ENCODE measurements around the gene MS4A6E.

DNA sequence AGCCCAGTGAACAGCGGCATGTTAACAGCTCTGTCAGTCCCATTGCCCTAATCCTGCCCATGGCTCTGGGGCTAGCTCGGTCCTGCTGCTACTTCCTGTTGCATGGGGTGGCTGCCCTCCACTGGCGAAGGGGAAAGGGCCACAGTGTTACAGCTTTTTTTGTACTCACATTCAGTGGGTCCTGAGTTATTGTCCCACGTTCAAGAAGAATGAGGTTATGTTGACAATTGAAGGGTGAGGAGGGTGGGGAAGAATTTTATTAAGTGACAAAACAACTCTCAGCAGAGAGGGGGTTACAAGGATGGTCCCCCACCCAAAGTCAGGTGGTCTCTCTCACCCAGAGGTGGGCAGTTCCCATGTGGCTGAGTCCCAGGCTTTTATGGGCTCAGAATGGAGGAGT is 33.6 kb downstream of the MS4A6E start:
- no peak for TF ChIP-seq EZH2 (IDR thresholded peaks at IDR 0.05; ENCODE audit: borderline replicate concordance, low read length)
- TF ChIP-seq, protein P1, sequence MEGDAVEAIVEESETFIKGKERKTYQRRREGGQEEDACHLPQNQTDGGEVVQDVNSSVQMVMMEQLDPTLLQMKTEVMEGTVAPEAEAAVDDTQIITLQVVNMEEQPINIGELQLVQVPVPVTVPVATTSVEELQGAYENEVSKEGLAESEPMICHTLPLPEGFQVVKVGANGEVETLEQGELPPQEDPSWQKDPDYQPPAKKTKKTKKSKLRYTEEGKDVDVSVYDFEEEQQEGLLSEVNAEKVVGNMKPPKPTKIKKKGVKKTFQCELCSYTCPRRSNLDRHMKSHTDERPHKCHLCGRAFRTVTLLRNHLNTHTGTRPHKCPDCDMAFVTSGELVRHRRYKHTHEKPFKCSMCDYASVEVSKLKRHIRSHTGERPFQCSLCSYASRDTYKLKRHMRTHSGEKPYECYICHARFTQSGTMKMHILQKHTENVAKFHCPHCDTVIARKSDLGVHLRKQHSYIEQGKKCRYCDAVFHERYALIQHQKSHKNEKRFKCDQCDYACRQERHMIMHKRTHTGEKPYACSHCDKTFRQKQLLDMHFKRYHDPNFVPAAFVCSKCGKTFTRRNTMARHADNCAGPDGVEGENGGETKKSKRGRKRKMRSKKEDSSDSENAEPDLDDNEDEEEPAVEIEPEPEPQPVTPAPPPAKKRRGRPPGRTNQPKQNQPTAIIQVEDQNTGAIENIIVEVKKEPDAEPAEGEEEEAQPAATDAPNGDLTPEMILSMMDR (IDR thresholded peaks at IDR 0.05; ENCODE audit: low read length), result no peak

Data from OCI-LY1 (cell line).